Right renal cortex interstitium (tissue), 3 donors: ENCODE results near the gene PARP8. TPM values are rescaled to one million over a fixed set of nuclear protein-coding genes. Genes with fewer than 3 reads are reported as not detected.
A peak's percentile ranks its signal among the peaks of the same experiment; 100 is the strongest.

Source experiments
- DNase-seq, 3 donors: peaks; one replicate each; pipeline ENCODE4 v3.0.0-alpha.2; 2013; ENCODE audit warnings: low read depth in 3 of 3, low spot score in 2 of 3
- polyA plus RNA-seq, 3 donors: library from polyadenylated mRNA; unstranded; fragments of 120-200 nt; gene quantifications; one replicate each; pipeline ENCODE4 v1.2.1, GENCODE V29; 2013; ENCODE audit not compliant: insufficient read length in 3 of 3

The PARP8 gene
- polyA plus RNA-seq, 3 donors = 16.2 to 18.7 (median 16.8) TPM

- no peak for DNase-seq
These were observed 59.5 kb downstream of the PARP8 start for GRCh38 chr5:50725800-50726474.

DNA sequence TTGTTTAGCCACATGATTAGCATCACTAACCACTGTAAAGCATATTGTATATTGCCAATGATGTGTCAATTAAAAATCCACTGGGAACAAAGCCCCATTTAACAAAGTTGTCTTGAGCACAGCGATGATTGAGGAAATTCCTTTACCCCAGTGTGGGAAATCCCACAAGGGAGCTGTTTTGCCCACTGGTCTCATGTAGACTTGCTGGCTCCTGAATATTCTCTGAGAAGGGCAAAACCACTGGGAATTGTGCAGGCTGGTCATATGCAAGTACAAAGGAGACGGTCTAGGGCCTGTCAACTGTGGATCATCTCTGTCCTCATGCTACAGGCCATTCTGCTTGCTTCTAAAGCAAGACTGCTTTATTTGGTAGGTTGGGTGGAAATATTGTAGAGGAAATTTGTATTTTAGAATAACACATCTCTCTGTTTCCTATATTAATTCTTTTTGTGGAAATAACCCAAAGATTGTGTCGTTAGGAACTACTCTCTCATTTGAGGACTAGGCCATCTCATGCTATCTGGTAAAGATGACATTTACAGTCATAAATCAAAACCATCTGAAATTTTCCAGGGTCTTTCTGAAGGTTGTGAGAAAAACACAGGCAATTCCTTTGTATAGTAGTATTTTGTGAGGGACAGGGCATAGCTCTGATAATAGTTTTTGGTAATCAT, 60.2 kb downstream of the PARP8 start:
- DNase-seq = no peak

DNA sequence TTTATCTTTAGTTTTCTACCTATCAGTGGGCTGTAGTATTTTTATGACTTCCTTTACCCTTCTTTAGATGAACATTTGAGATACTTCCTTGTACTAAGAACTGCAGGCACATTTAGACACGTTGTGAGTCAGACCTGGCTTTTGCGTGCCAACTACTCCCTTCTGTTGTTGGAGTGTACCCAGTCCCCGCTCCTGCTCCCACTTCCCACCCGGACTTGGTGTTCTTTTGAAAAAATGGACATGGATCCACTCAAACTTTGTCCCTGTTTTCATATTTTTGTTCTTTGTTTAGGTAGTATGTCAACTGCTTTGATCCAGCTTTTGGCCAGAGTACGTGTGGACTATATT, 60.7 kb downstream of the PARP8 start:
- DNase-seq = no peak

DNA sequence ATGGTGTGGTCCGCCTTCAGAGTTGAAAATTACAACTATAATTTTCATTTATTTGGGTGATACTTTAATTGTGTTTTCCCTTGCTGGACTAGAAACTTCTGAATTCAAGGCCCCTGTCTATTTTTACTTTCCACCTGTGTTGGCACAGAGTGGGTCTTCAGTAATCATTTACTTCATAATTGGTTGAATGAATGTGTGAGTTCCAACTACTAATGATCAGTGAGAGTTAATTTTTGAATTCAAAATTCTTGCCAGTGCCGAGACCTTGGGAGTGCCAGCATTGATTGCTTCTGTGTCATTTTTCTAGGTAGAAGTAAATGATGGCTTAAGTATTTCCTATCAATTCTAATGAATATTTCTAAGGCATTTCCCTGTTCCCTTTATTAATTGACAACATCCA, 61.4 kb downstream of the PARP8 start:
- DNase-seq = no peak

DNA sequence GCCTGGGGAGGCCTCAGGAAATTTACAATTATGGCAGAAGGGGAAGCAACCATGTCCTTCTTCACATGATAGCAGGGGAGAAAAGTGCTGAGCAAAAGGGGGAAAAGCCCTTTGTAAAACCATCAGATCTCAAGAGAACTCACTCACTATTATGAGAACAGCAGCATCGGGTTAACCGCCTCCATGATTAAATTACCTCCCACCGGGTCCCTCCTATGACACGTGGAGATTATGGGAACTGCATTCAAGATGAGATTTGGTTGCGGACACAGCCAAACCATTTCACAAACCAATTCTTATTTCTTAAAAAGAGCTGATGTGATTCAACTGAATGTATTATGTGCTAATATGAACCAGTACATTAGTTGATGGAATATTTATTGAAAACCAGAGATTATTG, 63.9 kb downstream of the PARP8 start:
- no peak for DNase-seq

GRCh38 chr5:50730841-50731240, 64.4 kb downstream of the PARP8 start:
- DNase-seq = no peak

- DNase-seq = no peak
These were observed 67.3 kb downstream of the PARP8 start for GRCh38 chr5:50733741-50734140.

- DNase-seq = no peak
These were observed 72.4 kb downstream of the PARP8 start for GRCh38 chr5:50738864-50739263.

DNA sequence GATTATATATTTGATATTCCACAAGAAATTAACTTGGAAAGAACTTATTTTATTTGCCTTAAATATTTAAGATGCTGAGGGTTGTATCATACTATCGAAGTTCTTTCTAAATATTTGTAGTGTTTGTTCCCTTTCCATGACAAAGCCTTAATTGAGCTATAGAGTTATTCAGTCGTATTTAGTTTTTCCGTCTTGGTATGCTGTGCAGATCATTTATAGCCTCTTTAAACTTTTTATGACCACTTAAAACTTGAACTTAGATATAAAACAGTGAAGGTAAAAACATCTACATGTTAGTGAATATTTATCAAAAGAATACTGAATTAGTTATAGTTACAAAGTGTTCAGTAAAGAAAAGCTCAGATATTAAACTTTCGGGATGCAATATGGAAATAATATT, 74.4 kb downstream of the PARP8 start:
- no peak for DNase-seq

- no peak for DNase-seq
These were observed 78.3 kb downstream of the PARP8 start for GRCh38 chr5:50744776-50745175.

GRCh38 chr5:50745221-50745910, 78.9 kb downstream of the PARP8 start:
- no peak for DNase-seq

DNA sequence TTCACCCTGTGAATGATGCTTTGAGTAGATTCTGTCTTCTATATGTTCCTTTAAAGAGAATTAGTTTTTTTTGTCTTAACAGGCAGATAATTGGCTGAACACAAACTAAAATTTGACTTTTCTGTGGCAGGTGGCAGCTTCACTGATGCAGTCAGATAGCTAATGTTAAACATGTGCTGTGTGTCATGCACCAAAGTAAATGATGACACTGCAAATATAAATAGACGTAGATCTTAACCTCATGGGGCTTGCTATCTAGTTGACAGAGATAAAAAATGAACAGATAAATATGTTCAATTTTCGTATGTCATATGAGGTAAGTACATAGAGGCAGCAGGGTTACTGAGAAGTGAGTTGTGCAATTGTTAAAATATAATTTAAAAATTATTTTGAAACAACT, 82.7 kb downstream of the PARP8 start:
- no peak for DNase-seq

DNA sequence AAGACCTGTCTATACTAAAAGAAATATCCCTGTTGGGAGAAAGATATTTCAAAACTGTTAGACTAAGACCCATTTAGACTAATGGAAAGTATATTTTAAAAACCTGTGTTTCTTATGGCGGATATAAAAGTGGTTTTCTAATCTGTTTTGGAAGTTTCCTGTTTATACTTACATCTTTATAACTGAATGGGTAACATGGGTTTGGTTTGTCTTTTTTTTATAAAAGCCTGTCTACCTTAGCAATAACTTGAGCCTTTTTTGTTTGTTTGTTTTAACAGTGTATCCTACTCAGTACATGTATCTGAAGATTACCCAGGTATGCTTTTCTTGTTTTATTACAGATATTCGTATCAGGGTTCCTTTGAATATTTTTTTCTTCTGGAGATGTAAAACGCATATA, 83.4 kb downstream of the PARP8 start:
- DNase-seq = no peak

DNA sequence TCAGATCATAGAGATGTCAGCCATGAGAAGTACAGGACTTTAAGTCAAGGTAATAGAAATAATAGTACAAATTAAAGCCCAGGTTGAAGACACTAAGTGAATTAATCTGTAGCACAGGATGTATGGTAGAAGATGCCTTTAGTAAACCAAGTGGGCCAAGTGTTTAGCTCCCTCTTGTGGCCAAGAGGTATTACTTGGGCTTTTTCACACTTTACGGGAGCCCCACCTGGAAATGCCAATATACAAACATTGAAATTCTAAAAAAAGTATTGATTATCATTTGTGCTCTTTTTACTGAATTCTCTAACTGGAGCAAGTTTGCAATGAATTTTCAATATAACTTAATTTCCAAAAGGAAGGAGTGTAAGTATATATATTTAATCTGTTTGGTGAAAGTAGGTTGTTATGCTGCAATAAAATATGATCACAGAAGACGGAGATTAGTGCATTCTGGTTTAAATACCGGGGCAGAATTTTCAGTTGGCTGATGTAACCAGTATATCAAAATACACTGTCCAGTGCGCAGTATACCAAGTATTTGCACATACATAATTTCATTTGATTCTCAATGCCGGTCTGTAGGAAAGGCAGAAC, 84.7 kb downstream of the PARP8 start:
- DNase-seq = peak; percentile 13 to 18 (median 15)

DNA sequence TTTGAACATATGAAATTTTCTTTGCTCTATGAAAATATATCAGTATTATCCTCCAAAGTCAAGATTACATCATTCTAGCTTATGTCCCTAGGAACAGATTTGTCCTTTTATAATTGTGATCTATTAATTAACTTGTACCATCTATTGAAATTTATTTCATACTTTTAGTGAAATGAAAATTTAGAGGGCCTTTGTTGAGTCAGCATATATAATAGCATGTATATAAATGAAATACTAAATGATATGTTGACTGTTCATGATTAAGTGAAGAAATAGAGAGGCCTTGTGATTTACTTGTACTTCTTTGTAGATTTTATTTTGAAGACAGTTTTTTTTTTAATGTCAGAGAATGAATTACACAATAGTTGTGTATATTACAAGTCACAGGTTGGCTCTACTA, 86.4 kb downstream of the PARP8 start:
- DNase-seq = no peak

GRCh38 chr5:50759526-50760270, 93.3 kb downstream of the PARP8 start:
- DNase-seq = no peak

GRCh38 chr5:50763351-50763750, 96.9 kb downstream of the PARP8 start:
- DNase-seq = no peak

DNA sequence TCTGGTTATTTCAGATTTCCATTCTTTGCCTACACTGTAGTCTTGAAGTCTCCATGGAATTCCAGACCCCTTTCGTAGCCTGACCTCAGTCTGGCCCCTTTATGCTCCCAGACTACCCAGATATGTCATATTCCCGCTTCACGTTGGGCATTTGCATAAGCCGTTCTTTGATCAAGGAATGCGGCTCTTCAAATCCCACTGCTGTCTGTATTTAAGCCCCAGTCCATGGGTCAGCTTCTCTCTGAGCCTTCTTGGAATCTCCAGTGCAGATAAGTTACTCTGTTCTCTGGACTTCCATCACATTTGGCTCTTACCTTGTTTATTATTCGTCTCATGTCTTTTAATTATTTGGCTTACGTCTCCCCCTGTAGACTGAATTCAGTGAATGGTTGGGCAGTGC, 97.4 kb downstream of the PARP8 start:
- no peak for DNase-seq

DNA sequence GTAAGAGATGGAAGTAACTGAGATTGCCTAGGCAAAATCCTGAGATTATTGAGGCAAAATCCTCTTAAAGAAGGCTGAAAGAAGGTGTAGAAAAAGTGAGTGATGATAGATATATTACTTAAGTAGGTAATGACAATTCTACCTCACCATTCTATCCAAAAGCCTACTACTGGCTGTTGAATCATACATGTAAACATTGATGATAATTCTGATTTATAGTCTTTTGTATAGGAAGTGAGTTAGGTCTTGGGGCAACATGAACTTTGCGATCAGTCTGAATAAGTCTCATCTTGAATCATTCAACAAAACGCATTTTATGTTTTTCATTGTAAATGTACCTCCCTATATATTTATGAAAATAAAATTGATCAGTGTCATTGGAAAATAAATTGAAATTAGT, 99.6 kb downstream of the PARP8 start:
- no peak for DNase-seq

DNA sequence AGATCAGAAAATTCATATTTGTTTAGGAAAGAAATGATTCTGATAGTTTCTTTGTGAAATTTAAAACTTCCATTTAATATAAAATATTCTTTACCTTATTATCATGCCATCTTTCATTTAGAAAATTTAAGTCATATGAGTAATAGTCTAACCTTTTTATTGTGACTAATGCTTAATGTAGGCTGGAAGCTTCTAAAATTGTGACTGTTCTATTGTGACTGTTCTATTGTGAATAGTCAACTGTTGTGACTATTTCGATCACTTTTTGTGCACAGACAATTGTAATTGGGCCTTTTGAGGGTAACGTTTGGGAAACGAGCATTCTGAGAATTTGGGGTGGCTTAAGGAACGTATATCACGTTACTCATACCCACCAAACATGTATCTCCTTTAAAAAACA, 100.0 kb downstream of the PARP8 start:
- no peak for DNase-seq

DNA sequence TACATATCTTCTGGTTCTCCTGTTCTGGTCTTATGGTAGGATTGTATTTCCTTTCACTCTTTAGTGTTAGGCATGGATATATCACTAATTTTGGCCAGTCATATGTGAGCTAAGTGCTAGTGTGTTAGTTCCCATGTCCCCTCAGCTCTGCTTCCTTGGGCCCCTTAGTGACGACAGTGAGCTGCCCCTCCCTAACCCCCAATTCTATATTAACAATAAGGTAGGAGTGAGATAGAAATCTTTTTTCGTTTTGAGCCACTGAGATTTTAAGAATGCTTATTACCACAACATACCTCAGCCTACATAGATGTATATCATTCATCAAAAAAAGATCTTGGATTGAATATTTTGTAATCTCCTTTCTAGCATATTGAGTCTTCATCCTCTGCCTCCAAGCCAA, 100.5 kb downstream of the PARP8 start:
- DNase-seq = no peak
